H1 (cell line): Measurements from ENCODE around the gene TSKU. TPM values are rescaled to one million over a fixed set of nuclear protein-coding genes. Genes with fewer than 3 reads are reported as not detected.
A peak's percentile ranks its signal among the peaks of the same experiment; 100 is the strongest.

Source experiments
- CTCF ChIA-PET: fragments of 300-600 bp; sonication (Branson Sonifier 250); formaldehyde crosslinking; loops from one replicate; lab custom pipeline; 2021; ENCODE audit not compliant: partially characterized antibody; lab: Charles Lee
- POLR2A ChIA-PET: fragments of 300-600 bp; sonication (Branson Sonifier 250); formaldehyde crosslinking; loops from one replicate; lab custom pipeline; 2021; ENCODE audit warnings: inconsistent platforms; ENCODE audit not compliant: partially characterized antibody; lab: Charles Lee
- DNase-seq, 2 experiments: peaks; one replicate each; pipeline versions ENCODE4 v3.0.0 to v3.0.0-alpha.2; 2010 to 2022; ENCODE audit warnings: low spot score in 2 of 2, low read depth in 1 of 2, mixed read lengths in 1 of 2
- FAIRE-seq: peaks from 2 replicates; lab custom pipeline; 2011; peaks lifted over from hg19 to GRCh38; lab: Jason Lieb, UNC
- H2AFZ ChIP-seq: 2 replicates; pipeline ENCODE4 v1.8.1; 2012; ENCODE audit warnings: low read length, inconsistent platforms
- H2AK5ac ChIP-seq: 2 replicates; pipeline ENCODE4 v1.6.1; 2013; ENCODE audit warnings: low read depth, low read length
- H2BK120ac ChIP-seq: replicated peaks from 2 replicates; pipeline ENCODE3; 2013; ENCODE audit warnings: low read depth, low read length, inconsistent platforms
- H2BK12ac ChIP-seq: 2 replicates; pipeline ENCODE4 v1.6.1; 2013; ENCODE audit warnings: low read depth, low read length
- H2BK15ac ChIP-seq: 2 replicates; pipeline ENCODE4 v1.6.1; 2013; ENCODE audit warnings: low read length
- H2BK20ac ChIP-seq: 2 replicates; pipeline ENCODE4 v1.6.1; 2013; ENCODE audit warnings: low read length
- H2BK5ac ChIP-seq: 2 replicates; pipeline ENCODE4 v1.6.1; 2013; ENCODE audit warnings: low read depth, low read length
- H3K14ac ChIP-seq: 2 replicates; pipeline ENCODE4 v1.6.1; 2013; ENCODE audit warnings: inconsistent platforms; ENCODE audit not compliant: insufficient read length
- H3K18ac ChIP-seq: 2 replicates; pipeline ENCODE4 v1.6.1; 2013; ENCODE audit warnings: low read length; ENCODE audit errors: extremely low read depth
- H3K23ac ChIP-seq: 2 replicates; pipeline ENCODE4 v1.6.1; 2013; ENCODE audit warnings: inconsistent platforms; ENCODE audit not compliant: insufficient read length
- H3K23me2 ChIP-seq: 2 replicates; pipeline ENCODE4 v1.6.1; 2013; ENCODE audit warnings: low read depth, low read length
- H3K27ac ChIP-seq: 2 replicates; pipeline ENCODE4 v1.6.1; 2011; ENCODE audit warnings: low read depth, low read length, inconsistent platforms
- H3K27me3 ChIP-seq, 4 experiments: replicated peaks in 1 of 4; 1 replicate in 1 of 4; 2 replicates in 3 of 4; pipeline versions ENCODE4 v1.6.1 to v1.8.1; 2011 to 2013; ENCODE audit warnings: low read length in 3 of 4, mild to moderate bottlenecking in 3 of 4, inconsistent platforms in 2 of 4, mixed read lengths in 2 of 4, moderate library complexity in 1 of 4; ENCODE audit not compliant: control insufficient read depth in 3 of 4, insufficient read depth in 3 of 4; ENCODE audit errors: extremely low read depth in 1 of 4
- H3K36me3 ChIP-seq, 4 experiments: 2 replicates each; pipeline versions ENCODE4 v1.6.1 to v1.8.1; 2011 to 2013; ENCODE audit warnings: mild to moderate bottlenecking in 4 of 4, low read length in 3 of 4, moderate library complexity in 2 of 4, control low read depth in 1 of 4, inconsistent platforms in 1 of 4; ENCODE audit not compliant: insufficient read depth in 4 of 4, control insufficient read depth in 2 of 4
- H3K4ac ChIP-seq: replicated peaks from 2 replicates; pipeline ENCODE3; 2013; ENCODE audit warnings: low read length, low read depth, mixed read lengths, inconsistent platforms; ENCODE audit not compliant: insufficient read length
- H3K4me1 ChIP-seq, 4 experiments: replicated peaks in 1 of 4; 1 replicate in 1 of 4; 2 replicates in 3 of 4; pipeline versions ENCODE4 v1.6.1 to v1.8.1; 2011 to 2013; ENCODE audit warnings: low read length in 3 of 4, inconsistent platforms in 2 of 4, mixed read lengths in 1 of 4; ENCODE audit not compliant: insufficient read depth in 4 of 4, control insufficient read depth in 3 of 4
- H3K4me2 ChIP-seq, 2 experiments: 2 replicates each; pipeline versions ENCODE4 v1.6.1 to v1.8.1; 2011 to 2013; ENCODE audit warnings: low read depth in 2 of 2, low read length in 2 of 2, control low read depth in 1 of 2, inconsistent platforms in 1 of 2, mild to moderate bottlenecking in 1 of 2; ENCODE audit not compliant: insufficient read depth in 1 of 2
- H3K4me3 ChIP-seq, 4 experiments: fragments of 200-600, 300-600 bp in 1 of 4; sonication (generic), shearing (Covaris generic), sonication (Bioruptor Twin) in 1 of 4; 2 replicates each; pipeline versions ENCODE4 v1.5.1 to v1.8.1; 2011 to 2016; ENCODE audit warnings: low read length in 4 of 4, low read depth in 3 of 4, control low read depth in 2 of 4, inconsistent platforms in 2 of 4, mild to moderate bottlenecking in 2 of 4, mixed read lengths in 1 of 4, moderate library complexity in 1 of 4; ENCODE audit not compliant: insufficient read depth in 2 of 4; ENCODE audit errors: extremely low read depth in 1 of 4
- H3K56ac ChIP-seq: replicated peaks from 2 replicates; pipeline ENCODE3; 2013; ENCODE audit warnings: low read depth, mild to moderate bottlenecking, mixed read lengths, low read length, inconsistent platforms; ENCODE audit not compliant: insufficient read length
- H3K79me1 ChIP-seq: 2 replicates; pipeline ENCODE4 v1.6.1; 2013; ENCODE audit warnings: low read depth, low read length, control low read depth
- H3K79me2 ChIP-seq, 2 experiments: 2 replicates each; pipeline versions ENCODE4 v1.6.1 to v1.8.1; 2012 to 2013; ENCODE audit warnings: low read length in 2 of 2, mild to moderate bottlenecking in 2 of 2, inconsistent platforms in 1 of 2; ENCODE audit not compliant: insufficient read depth in 2 of 2, control insufficient read depth in 1 of 2
- H3K9ac ChIP-seq, 4 experiments: replicated peaks in 1 of 4; 1 replicate in 1 of 4; 2 replicates in 3 of 4; pipeline versions ENCODE4 v1.6.1 to v1.8.1; 2011 to 2013; ENCODE audit warnings: low read depth in 3 of 4, low read length in 3 of 4, control low read depth in 2 of 4, mild to moderate bottlenecking in 2 of 4, moderate library complexity in 2 of 4, inconsistent platforms in 1 of 4; ENCODE audit errors: extremely low read depth in 1 of 4
- H3K9me3 ChIP-seq, 2 experiments: 2 replicates each; pipeline versions ENCODE4 v1.6.1 to v1.8.1; 2012 to 2013; ENCODE audit warnings: mild to moderate bottlenecking in 2 of 2, moderate library complexity in 2 of 2, control low read depth in 1 of 2, inconsistent platforms in 1 of 2, low read depth in 1 of 2, low read length in 1 of 2, mixed read lengths in 1 of 2; ENCODE audit not compliant: insufficient read depth in 2 of 2
- H4K20me1 ChIP-seq, 2 experiments: replicated peaks in 1 of 2; 2 replicates each; pipeline versions ENCODE3 to v1.8.1; 2011 to 2013; ENCODE audit warnings: inconsistent platforms in 2 of 2, low read length in 2 of 2, mild to moderate bottlenecking in 1 of 2; ENCODE audit not compliant: insufficient read depth in 2 of 2, control insufficient read depth in 1 of 2
- H4K5ac ChIP-seq: 2 replicates; pipeline ENCODE4 v1.6.1; 2013; ENCODE audit warnings: low read length, low read depth, mixed read lengths, inconsistent platforms; ENCODE audit not compliant: insufficient read length
- H4K8ac ChIP-seq: 2 replicates; pipeline ENCODE4 v1.8.0; 2013; ENCODE audit warnings: mild to moderate bottlenecking, moderate library complexity, low read length, inconsistent platforms; ENCODE audit not compliant: insufficient read depth; ENCODE audit errors: extremely low read depth
- H4K91ac ChIP-seq: replicated peaks from 2 replicates; pipeline ENCODE3; 2013; ENCODE audit warnings: low read length, mixed read lengths, inconsistent platforms; ENCODE audit not compliant: insufficient read length
- CBX5 ChIP-seq: fragments of 300-800, 300-1000 bp; sonication (generic); IDR thresholded peaks from 2 replicates; pipeline ENCODE4 v1.7.1; 2016; ENCODE audit warnings: antibody characterized with exemption, low read length, low read depth
- CREB1 ChIP-seq: IDR thresholded peaks from 2 replicates; pipeline ENCODE4 v1.6.1; 2012; ENCODE audit warnings: inconsistent platforms
- EP300 ChIP-seq, 2 experiments: IDR thresholded peaks; 1 replicate in 1 of 2; 2 replicates in 1 of 2; pipeline ENCODE4 v1.6.1; 2011 to 2012; ENCODE audit warnings: low read depth in 2 of 2, low read length in 2 of 2, mild to moderate bottlenecking in 2 of 2, borderline replicate concordance in 1 of 2, inconsistent platforms in 1 of 2, moderate library complexity in 1 of 2
- GTF2F1 ChIP-seq: IDR thresholded peaks from 2 replicates; pipeline ENCODE4 v1.6.1; 2012; ENCODE audit warnings: low read depth, low read length, improper control_type of control experiment, borderline replicate concordance
- KDM4A ChIP-seq: IDR thresholded peaks from one replicate; pipeline ENCODE4 v1.7.1; 2012; ENCODE audit warnings: low read depth, mild to moderate bottlenecking, moderate library complexity, low read length, inconsistent platforms; ENCODE audit not compliant: severe bottlenecking
- KDM5A ChIP-seq: fragments of 200-600 bp; IDR thresholded peaks from 2 replicates; pipeline ENCODE4 v1.7.1; 2012; ENCODE audit warnings: mild to moderate bottlenecking, low read length, inconsistent platforms, mixed read lengths
- NANOG ChIP-seq: IDR thresholded peaks from 2 replicates; pipeline ENCODE4 v1.6.1; 2011; ENCODE audit warnings: low read length, low read depth, mild to moderate bottlenecking, inconsistent platforms; ENCODE audit not compliant: insufficient read depth, poor library complexity, severe bottlenecking
- POU5F1 ChIP-seq: IDR thresholded peaks from 2 replicates; pipeline ENCODE4 v1.6.1; 2011; ENCODE audit warnings: low read depth, mild to moderate bottlenecking, low read length, moderate library complexity
- RXRA ChIP-seq: IDR thresholded peaks from 2 replicates; pipeline ENCODE4 v1.6.1; 2011; ENCODE audit warnings: low read depth, mild to moderate bottlenecking, low read length, moderate library complexity; ENCODE audit not compliant: insufficient read depth
- SP4 ChIP-seq: IDR thresholded peaks from 2 replicates; pipeline ENCODE4 v1.6.1; 2012; ENCODE audit warnings: low read length, inconsistent platforms
- WGBS, 2 experiments: shearing (Covaris generic) in 1 of 2; methylation state at CpG; one replicate each; pipeline versions ENCODE4 v1.1.6 to v1.1.7; 2013 to 2015; ENCODE audit warnings: low lambda C conversion rate in 2 of 2, mixed read lengths in 2 of 2, inconsistent platforms in 1 of 2, low coverage in 1 of 2, missing lambda C conversion rate in 1 of 2; ENCODE audit not compliant: insufficient replicate concordance in 2 of 2, insufficient coverage in 1 of 2, insufficient read length in 1 of 2; ENCODE audit errors: extremely low coverage in 1 of 2, missing lambda C conversion rate in 1 of 2; 5-methylcytosine and 5-hydroxymethylcytosine counted together
- polyA plus RNA-seq, 7 experiments: library from polyadenylated mRNA; depleted of rRNA in 3 of 7; stranded (reverse) in 5 of 7; unstranded in 2 of 7; fragments of >200 nt in 5 of 7; fragments of 200-250 nt in 2 of 7; gene quantifications; 1 replicate in 5 of 7; 2 replicates in 1 of 7; 4 replicates in 1 of 7; pipeline versions ENCODE4 v1.2.1 to v1.2.3, GENCODE V29; 2011 to 2013; ENCODE audit warnings: missing spikeins in 2 of 7, mixed read lengths in 2 of 7
- total RNA-seq: library from RNA; stranded (reverse); fragmentation: NEBNext Ultra II Directional; extraction: Animal tissue kit (Norgen Biotek cat#: 25700); gene quantifications from 2 replicates; pipeline ENCODE4 v1.2.1, GENCODE V29; 2021
- TF ChIP-seq, protein P1 (sequence below): IDR thresholded peaks from 2 replicates; pipeline ENCODE4 v1.6.1; 2012; ENCODE audit warnings: inconsistent platforms

The TSKU gene
- total and polyA plus RNA-seq, 2 of the 8 experiments (the other 6 are each of a cell fraction or from before 2014, with no cell fraction given): 22.8 to 28.4 TPM

DNA sequence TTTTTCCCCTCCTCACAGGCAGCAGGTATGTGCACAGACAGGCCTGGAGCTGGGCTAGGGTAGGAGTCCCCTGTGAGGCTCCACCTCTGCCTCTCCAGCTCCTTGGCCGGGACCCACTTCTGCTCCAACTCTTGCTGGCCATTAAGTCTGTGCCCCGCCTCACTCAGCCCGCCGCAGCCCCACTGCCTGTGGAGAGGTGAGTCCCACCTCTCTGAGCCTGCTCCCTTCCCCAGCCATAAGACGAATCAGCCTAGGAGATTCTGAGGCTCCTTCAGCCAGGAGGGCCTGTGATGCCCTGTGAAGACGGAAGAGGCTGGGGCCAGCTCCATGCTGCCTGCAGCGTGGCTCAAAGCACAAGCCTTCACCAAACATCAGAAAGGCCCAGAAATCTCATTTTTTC is 23.0 kb downstream of the TSKU start:
- Histone ChIP-seq H4K91ac (no peak overlapping the region), H3K27me3 (no peaks in the 10 kb centered on the region; a peak in 1 of 7 replicates), H3K23me2 (no peaks in the 10 kb centered on the region), H2AFZ (no peak overlapping the region), H3K56ac (no peak overlapping the region), H3K27ac (no peak overlapping the region), H2BK12ac (no peak overlapping the region), H3K9me3 (no peaks in the 10 kb centered on the region), H3K4me1 (peaks cover 2 to 8% (median 4%) of the 10 kb centered on the region in 4 experiments; a peak in 4 of 7 replicates), H3K4me2 (no peak overlapping the region), H2BK20ac (no peak overlapping the region), H2BK120ac (no peak overlapping the region), H2AK5ac (no peak overlapping the region), H3K14ac (no peak overlapping the region), H3K23ac (no peak overlapping the region), H3K4ac (no peak overlapping the region), H3K79me2 (no peaks in the 10 kb centered on the region), H4K8ac (no peak overlapping the region), H4K20me1 (no peaks in the 10 kb centered on the region), H3K4me3 (no peak overlapping the region), H3K9ac (no peak overlapping the region), H3K36me3 (no peaks in the 10 kb centered on the region), H3K79me1 (no peaks in the 10 kb centered on the region), H2BK5ac (no peak overlapping the region), H4K5ac (no peak overlapping the region), H3K18ac (no peak overlapping the region; the same call in 1 of the 2 replicates), H2BK15ac (no peak overlapping the region)
- peak in 1 of 2 experiments; percentile 43 for DNase-seq
- CTCF ChIA-PET: interaction anchor here (0.8 to 2.8 kb wide), 15 partner anchors 12 to 150 kb away, joined by 3 to 21 read pairs (median 5); no protein-coding TSS in a partner anchor
- FAIRE-seq: no peak
- POLR2A ChIA-PET: interaction anchor here (0.6 to 1.1 kb wide), 2 partner anchors 22 to 33 kb away, joined by 3 read pairs; no protein-coding TSS in a partner anchor
- WGBS, 2 experiments: 83% methylated on average over 7 of the region's 7 CpGs; no CpG with 5 or more reads in 1 of the 2 experiments
- TF ChIP-seq EP300 (IDR thresholded peaks at IDR 0.05; ENCODE audit: borderline replicate concordance in 1 of 2, low read depth in 2 of 2, low read length in 2 of 2) (no peak), GTF2F1 (no peak), CREB1 (no peak), RXRA (no peak), SP4 (no peak), KDM5A (no peak), NANOG (no peak), CBX5 (no peak), KDM4A (no peak), POU5F1 (no peak)
- TF ChIP-seq, protein P1, sequence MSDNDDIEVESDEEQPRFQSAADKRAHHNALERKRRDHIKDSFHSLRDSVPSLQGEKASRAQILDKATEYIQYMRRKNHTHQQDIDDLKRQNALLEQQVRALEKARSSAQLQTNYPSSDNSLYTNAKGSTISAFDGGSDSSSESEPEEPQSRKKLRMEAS: no peak
